ENCODE measurements around the gene CAPZA2. TPM values are rescaled to one million over a fixed set of nuclear protein-coding genes. Genes with fewer than 3 reads are reported as not detected.

CAPZA2 gene
- total RNA-seq, 1 experiment from 2014 or later, result 153 TPM

- H3K9me3 Mint-ChIP-seq, result no peaks in the 10 kb centered on the region
- peaks cover 38% of the 10 kb centered on the region for H3K4me1 Mint-ChIP-seq
- H3K27ac Mint-ChIP-seq, result no peak overlapping the region
- no peaks in the 10 kb centered on the region for H3K27me3 Mint-ChIP-seq (ENCODE audit: low read depth)
- ChIA-PET POLR2A (no interaction called here), CTCF (interaction anchor here (1.0 kb wide), 1 partner anchor 15 kb away, joined by 3 read pairs; no protein-coding TSS in a partner anchor)
- ATAC-seq (peak; percentile 44; the same call in 1 of the 2 replicates), DNase-seq (ENCODE audit: low spot score) (no peak)
- H3K4me3 Mint-ChIP-seq, result no peak overlapping the region
- TF ChIP-seq E2F5 (CRISPR knock-in tag; IDR thresholded peaks at IDR 0.05) (no peak), ARID4B (CRISPR knock-in tag; IDR thresholded peaks at IDR 0.05; ENCODE audit: borderline replicate concordance) (no peak), HMGA2 (CRISPR knock-in tag; IDR thresholded peaks at IDR 0.05) (no peak), ETV6 (CRISPR knock-in tag; IDR thresholded peaks at IDR 0.05) (no peak), FOXP1 (CRISPR knock-in tag; IDR thresholded peaks at IDR 0.05; ENCODE audit: borderline replicate concordance) (no peak), ZNF138 (CRISPR knock-in tag; conservative IDR thresholded peaks at IDR 0.05) (no peak), ATF2 (CRISPR knock-in tag; IDR thresholded peaks at IDR 0.05; ENCODE audit: borderline replicate concordance, low read depth) (no peak), PRRX2 (CRISPR knock-in tag; IDR thresholded peaks at IDR 0.05) (no peak), E2F4 (CRISPR knock-in tag; IDR thresholded peaks at IDR 0.05; ENCODE audit: borderline replicate concordance, low read depth) (no peak), TP53 (CRISPR knock-in tag; IDR thresholded peaks at IDR 0.05) (no peak), MXD4 (CRISPR knock-in tag; IDR thresholded peaks at IDR 0.05; ENCODE audit: borderline replicate concordance) (no peak), ZNF512 (CRISPR knock-in tag; IDR thresholded peaks at IDR 0.05; ENCODE audit: borderline replicate concordance) (no peak), MYBL2 (CRISPR knock-in tag; IDR thresholded peaks at IDR 0.05) (no peak), NFYB (CRISPR knock-in tag; conservative IDR thresholded peaks at IDR 0.05; ENCODE audit: low read depth) (no peak), ATF3 (CRISPR knock-in tag; conservative IDR thresholded peaks at IDR 0.05) (no peak), ZNF219 (CRISPR knock-in tag; IDR thresholded peaks at IDR 0.05; ENCODE audit: borderline replicate concordance) (no peak)
- H3K36me3 Mint-ChIP-seq, result peaks cover 8% of the 10 kb centered on the region
Observed at GRCh38 chr7:116871061-116871700, 8.8 kb downstream of the CAPZA2 start.

All from WTC11 (cell line).